GM12865 (cell line): ENCODE measurements around the gene GPNMB.

Experiments
- DNase-seq: peaks from one replicate; pipeline ENCODE4 v3.0.0; 2010; ENCODE audit warnings: low read depth
- H3K4me3 ChIP-seq: 2 replicates; pipeline ENCODE4 v1.5.1; 2011; ENCODE audit warnings: mild to moderate bottlenecking, low read depth, low read length, control low read depth
- TF ChIP-seq, protein P1 (sequence below): IDR thresholded peaks from 2 replicates; pipeline ENCODE4 v1.5.1; 2011; ENCODE audit warnings: low read length, control low read depth, low read depth, inconsistent platforms; ENCODE audit not compliant: insufficient read depth; ENCODE audit errors: missing control alignments

Gene GPNMB

GRCh38 chr7:23237000-23237399 lies 9.6 kb upstream of the GPNMB start:
- H3K4me3 ChIP-seq: no peak overlapping the region
- TF ChIP-seq, protein P1, sequence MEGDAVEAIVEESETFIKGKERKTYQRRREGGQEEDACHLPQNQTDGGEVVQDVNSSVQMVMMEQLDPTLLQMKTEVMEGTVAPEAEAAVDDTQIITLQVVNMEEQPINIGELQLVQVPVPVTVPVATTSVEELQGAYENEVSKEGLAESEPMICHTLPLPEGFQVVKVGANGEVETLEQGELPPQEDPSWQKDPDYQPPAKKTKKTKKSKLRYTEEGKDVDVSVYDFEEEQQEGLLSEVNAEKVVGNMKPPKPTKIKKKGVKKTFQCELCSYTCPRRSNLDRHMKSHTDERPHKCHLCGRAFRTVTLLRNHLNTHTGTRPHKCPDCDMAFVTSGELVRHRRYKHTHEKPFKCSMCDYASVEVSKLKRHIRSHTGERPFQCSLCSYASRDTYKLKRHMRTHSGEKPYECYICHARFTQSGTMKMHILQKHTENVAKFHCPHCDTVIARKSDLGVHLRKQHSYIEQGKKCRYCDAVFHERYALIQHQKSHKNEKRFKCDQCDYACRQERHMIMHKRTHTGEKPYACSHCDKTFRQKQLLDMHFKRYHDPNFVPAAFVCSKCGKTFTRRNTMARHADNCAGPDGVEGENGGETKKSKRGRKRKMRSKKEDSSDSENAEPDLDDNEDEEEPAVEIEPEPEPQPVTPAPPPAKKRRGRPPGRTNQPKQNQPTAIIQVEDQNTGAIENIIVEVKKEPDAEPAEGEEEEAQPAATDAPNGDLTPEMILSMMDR: no peak
- no peak for DNase-seq

DNA sequence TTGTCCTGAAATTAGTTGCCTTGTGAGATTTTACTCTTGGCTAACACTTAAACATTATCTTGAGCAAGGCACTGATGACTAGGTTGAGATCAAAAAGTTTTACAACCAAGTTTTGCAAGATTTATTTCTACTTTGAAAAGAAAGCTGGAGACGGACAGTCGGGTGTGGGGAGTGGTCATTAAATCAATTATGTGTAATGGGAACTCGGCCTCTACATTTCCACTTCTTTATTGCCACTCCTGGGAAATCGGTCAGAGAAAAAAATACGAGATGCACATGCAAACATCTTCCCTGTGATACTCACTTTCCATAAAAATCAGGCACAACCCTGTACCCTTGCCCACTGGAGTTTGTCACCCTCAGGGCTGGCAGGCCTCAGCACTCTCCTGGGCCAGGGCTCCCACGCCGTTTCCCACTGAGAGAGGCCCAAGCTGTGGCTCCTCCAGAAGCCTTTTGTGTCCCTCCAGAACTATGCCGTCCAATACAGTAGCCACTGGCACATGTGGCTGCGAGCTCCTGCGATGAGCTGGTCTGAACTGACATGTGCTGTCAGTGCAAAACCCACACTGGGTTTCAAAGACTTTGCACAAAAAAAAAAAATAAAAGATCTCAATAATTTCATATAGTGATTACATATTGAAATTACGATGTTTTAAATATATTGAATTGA lies 7.5 kb upstream of the GPNMB start:
- TF ChIP-seq, protein P1: no peak
- no peak overlapping the region for H3K4me3 ChIP-seq
- DNase-seq: no peak

DNA sequence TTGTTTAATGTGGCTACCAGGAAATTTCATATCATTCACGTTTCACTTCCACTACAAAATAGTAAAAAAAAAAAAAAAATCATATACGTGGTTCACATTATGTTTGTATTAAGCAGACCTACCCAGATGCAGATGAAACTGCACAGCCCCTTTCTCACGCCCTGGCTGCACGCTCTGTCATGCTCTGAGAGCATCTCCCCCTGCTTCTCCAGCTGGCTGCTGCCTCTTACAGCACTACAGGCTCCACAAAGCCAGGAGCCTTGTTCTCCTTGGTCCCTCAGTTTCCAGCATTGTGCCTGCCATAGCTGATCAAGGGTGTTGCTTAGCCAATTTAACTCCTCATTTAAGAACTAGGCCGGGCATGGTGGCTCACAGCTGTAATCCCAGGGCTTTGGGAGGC lies 6.9 kb upstream of the GPNMB start:
- TF ChIP-seq, protein P1: no peak
- H3K4me3 ChIP-seq: no peak overlapping the region
- no peak for DNase-seq

DNA sequence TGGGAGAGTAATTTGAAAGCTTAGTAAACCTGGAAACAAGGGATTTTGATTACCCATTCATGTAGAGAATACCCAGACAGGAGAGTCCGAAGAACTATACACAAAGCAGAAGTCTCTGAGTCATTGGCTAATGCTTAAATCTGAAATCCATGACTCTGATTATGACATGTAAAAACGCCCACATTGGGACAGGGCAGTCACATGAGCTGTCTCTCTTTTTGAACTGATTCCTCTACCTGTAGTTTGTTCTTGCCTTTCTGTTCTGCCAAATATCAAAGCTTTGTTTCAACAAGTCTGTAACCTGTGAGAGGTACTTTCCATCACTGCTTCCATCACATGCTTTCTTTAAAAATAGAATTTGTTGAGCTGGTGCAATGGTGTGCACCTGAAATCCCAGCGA lies 4.3 kb upstream of the GPNMB start:
- peak; percentile 28 for DNase-seq
- TF ChIP-seq, protein P1: no peak
- no peak overlapping the region for H3K4me3 ChIP-seq

GRCh38 chr7:23242935-23243334 lies 3.6 kb upstream of the GPNMB start:
- TF ChIP-seq, protein P1: no peak
- no peak for DNase-seq
- no peak overlapping the region for H3K4me3 ChIP-seq

DNA sequence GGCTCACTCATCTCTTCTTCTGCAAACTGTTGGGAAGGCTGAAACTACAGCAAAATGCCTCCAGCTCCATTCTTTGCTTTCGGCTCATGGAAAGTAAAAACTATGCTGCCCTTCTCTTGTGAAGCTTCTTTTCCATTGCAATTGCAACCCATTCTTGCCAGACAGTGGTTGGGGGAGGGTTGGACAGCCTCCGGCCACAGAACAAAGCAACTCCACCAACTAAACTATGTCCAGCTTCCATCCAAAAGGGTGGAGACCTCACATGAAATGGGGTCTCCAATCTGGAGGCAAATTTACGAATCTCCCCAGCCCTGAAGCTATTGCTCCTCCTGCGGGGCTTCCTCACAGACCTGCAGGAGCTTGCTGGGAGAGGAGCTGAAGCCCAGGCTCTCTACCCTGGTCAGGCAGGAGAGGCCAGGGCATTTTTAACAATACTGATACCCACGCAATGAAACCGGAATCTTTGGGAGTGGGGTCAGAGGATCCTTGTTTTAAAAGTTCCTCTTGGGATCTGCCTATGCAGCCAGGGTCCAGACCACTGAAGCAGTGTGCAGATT lies 549 bp downstream of the GPNMB start:
- TF ChIP-seq, protein P1: no peak
- DNase-seq: no peak
- H3K4me3 ChIP-seq: no peak overlapping the region
